Stimulated activated CD4-positive, alpha-beta T cell treated with anti-CD3 and anti-CD28 coated beads, Interleukin-4, amount 100 ng/mL, for 48 hours (primary cell): ENCODE measurements around the gene PRLH.

Source experiments
- DNase-seq, 2 donors: peaks; one replicate each; pipeline ENCODE4 v3.0.0-alpha.2; 2020; ENCODE audit warnings: low read depth in 2 of 2

The PRLH gene, protein sequence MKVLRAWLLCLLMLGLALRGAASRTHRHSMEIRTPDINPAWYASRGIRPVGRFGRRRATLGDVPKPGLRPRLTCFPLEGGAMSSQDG

DNA sequence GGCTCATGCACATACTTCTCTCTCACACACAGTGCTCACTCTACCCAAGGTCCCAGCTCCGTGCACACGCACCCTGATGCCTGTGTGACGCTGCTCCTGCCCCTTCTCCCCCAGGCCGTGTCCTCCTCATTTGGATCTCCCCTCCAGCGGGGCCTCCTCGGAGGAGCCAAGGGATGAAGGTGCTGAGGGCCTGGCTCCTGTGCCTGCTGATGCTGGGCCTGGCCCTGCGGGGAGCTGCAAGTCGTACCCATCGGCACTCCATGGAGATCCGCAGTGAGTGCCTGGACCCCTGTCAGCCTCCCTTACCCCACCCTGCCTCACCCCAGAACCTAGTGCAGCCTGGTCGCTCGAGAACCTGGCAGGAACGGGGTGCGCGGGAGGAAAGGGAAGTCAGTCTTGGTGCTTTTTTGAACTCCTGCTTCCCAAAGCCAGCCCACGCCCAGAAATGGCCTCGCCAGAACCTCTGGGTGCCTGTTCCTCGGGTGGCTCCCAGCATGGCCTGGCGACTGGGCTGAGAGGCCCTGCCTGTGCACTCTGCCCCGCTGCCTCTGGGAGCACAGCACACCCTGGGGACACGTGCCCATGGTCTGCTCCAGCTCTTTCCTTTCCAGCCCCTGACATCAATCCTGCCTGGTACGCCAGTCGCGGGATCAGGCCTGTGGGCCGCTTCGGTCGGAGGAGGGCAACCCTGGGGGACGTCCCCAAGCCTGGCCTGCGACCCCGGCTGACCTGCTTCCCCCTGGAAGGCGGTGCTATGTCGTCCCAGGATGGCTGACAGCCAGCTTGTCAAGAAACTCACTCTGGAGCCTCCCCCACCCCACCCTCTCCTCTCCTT, at the start of gene PRLH:
Gene PRLH (plus strand): TSS at position 174 of the 835 bp plus-strand sequence. CDS start 0 bp downstream, at position 174.
- no peak for DNase-seq

DNA sequence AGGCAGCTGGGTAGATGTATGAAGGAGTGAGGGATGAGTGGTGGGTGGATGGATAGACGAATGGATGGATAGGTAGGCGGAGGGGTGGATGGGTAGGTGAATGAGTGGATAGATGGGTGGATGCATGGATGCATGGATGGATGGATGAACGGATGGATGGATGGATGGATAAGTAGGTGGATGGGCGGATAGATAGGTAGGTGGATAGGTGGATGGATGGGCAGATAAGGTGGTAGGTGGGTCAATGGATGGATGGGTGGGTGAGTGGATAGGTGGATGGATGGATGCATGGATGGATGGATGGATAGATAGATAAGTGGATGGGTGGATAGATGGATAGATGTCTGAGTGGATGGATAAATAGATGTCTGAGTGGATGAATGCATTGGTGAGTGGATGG, 49.2 kb upstream of the PRLH start:
- no peak for DNase-seq

DNA sequence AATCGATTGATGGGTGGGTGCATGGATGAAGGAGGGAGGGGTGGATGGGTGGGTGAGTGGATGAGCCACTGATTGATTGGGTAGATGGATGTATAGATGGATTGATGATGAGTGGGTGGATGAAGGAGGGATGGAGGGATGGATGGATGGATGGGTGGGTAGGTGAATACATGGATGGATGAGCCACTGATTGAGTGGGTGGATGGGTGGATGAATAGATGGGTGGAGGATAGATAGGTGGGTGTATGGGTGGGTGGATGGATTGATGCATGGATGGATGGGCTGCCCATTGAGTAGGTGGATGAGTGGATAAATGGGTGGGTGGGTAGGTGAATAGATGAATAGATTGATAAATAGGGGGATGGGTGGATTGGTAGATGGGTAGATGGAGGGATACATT, 48.4 kb upstream of the PRLH start:
- no peak for DNase-seq

DNA sequence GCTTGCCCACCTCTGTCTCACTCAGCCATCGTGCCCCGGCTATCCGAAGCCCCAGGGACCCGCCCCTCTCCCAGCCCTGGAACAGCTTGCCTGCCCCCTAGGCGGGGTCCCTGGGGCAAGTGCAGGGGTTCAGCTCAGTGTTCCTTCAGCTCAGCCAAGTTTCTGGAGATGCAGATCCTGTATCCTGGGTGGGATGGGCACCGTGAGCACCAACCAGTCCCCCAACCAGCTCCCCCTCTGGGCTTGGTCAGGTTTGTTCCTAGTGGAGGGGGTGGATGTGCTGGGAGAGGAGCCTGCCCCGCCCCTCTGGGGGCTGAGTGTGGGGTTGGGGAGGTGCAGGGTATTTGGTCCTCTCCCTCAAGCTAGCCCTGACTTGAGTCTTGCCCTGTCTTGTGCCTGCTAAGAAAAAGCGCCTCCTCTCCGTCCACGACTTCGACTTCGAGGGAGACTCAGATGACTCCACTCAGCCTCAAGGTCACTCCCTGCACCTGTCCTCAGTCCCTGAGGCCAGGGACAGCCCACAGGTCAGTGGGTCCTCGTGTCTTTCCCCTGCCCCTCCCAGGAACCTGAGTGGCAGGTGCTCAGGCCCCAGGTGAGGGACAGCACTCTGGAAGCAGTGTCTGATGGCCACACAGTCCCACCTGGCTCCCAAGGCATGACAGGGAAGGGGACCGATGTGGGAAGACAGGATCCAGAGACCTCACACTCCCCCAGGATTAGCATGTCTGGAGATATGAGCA, 46.7 kb upstream of the PRLH start:
- DNase-seq: no peak

DNA sequence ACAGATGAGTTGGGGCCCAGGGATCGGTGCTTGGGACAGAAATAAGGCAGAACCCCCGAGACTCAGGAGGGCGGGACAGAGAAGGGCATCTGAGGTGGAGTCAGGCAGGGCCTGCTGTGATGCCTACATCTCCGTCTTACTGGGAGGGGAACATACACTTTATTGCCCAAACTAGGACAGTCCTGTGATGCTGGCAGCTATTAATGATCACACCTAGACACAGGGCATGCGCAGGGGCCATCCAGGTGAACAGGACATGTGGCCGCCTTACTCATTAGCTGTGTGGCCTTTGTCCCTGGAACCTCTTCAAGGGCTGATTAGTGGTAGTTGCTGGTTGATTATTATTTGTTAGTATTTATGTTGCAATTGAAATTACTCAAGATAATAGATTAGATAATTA, 46.1 kb upstream of the PRLH start:
- DNase-seq: no peak

DNA sequence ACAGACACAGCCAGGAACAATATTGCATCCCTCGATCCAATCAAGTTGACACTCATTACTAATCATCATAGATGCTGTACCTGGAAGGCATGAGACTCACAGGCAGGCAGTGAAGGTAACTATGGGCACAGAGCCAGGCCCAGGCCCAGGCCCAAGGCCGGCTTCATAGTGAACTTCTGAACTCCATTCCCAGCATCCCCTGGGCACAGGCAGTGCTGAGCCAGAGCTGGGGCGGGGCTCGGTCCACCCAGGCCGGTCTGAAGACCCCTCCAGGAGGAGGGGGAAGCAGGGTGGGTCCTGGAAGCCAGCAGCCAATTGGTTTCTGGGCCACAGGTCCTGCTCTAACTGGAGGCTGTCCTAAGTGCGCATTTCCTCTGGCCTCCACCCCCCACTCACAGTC, 41.7 kb upstream of the PRLH start:
- DNase-seq: no peak

DNA sequence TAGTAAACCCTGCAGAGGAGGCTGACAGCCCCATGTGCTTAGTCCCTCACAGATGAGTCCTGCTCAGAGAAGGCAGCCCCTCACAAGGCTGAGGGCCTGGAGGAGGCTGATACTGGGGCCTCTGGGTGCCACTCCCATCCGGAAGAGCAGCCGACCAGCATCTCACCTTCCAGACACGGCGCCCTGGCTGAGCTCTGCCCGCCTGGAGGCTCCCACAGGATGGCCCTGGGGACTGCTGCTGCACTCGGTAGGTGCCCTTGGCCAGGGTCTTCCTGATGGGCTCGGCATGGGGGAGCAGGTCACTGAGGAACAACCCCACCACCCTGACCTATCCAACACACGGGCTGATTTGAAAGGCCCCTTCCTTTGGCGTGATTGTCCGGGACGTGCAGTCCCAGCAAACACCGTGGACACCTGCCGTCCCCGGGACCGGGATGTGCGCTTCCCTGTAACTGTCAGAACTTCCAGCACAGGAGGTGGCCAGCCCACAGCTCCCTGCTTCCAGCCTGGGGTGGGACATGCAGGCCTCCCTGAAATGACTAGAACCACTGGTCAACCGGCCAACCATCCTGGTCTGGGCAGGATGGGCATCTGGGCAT, 40.7 kb upstream of the PRLH start:
- DNase-seq: no peak

DNA sequence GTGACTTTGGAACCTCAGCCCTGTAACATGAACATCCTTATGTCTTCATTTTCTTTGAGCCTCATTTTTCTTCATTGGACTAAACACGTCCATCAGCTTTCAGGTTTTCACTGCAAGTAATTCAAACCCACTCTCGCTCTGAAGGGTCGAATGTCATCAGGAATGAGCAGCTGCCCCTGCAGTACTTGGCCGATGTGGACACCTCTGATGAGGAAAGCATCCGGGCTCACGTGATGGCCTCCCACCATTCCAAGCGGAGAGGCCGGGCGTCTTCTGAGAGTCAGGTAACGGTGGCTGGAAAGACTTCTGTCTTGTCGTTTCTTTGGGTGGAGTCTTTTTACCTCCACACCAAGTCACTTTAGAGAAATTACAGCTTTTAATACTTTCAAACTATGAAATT, 39.1 kb upstream of the PRLH start:
- DNase-seq: no peak

DNA sequence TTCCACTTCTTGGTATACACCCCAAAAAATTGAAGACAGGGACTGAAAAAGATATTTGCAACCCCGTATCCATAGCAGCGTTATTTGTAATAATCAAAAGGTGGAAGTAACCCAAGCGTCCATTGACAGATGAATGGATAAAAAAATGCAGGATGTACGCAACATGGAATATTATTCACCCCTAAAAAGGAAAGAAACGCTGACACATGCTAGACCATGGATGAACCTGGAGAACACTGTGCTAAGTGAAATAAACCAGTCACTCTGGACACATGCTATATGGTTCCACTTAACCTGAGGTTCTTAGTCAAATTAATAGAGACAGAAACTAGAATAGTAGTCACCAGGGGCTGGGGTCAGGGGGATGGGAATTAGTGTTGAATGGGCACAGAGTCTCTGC, 38.6 kb upstream of the PRLH start:
- DNase-seq: no peak

DNA sequence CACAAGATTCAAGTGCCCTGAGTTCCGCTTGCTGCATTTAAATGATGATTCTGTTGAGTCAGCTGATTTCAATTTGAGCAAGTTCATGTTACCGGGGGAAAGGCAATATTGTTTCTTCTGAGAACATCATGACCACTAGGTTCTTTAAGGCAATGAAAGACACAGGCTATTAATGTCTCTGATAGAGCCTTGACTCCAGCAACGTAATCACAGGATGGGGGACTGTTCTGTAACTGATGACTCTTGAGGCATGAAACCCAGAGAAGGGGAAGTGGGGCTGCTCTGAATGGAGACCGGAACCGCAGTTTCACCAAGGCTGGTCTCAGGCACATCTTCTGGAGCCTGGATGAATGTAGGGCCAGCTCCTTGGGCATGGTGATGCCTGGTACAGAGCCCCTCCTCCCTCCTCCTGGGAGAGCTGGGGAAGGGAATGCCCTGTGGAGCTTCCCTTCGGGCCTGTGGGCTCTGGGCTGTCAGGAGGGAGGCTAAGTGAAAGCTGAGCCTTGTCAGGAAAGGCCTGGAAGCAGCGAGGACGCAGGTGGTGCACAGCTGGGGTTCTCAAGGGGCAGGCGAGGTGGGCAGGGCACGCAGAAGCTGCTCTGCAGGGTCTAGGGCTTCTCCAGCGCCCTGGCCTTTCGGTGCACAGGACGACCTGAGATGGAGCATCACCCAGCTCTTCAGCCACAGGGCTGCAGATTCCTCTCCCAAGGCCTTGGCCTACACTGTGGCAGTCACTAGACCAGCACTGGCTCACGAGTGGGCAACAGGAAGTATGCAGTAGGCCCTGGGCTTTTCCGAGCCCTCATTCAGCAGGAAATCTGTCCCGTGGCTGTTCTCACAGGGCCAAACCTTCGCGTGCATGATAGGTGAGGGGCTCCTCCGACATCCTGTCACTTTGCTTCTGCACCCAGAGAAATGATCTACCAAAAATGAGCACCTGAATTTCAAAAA, 36.6 kb upstream of the PRLH start:
- DNase-seq: no peak

DNA sequence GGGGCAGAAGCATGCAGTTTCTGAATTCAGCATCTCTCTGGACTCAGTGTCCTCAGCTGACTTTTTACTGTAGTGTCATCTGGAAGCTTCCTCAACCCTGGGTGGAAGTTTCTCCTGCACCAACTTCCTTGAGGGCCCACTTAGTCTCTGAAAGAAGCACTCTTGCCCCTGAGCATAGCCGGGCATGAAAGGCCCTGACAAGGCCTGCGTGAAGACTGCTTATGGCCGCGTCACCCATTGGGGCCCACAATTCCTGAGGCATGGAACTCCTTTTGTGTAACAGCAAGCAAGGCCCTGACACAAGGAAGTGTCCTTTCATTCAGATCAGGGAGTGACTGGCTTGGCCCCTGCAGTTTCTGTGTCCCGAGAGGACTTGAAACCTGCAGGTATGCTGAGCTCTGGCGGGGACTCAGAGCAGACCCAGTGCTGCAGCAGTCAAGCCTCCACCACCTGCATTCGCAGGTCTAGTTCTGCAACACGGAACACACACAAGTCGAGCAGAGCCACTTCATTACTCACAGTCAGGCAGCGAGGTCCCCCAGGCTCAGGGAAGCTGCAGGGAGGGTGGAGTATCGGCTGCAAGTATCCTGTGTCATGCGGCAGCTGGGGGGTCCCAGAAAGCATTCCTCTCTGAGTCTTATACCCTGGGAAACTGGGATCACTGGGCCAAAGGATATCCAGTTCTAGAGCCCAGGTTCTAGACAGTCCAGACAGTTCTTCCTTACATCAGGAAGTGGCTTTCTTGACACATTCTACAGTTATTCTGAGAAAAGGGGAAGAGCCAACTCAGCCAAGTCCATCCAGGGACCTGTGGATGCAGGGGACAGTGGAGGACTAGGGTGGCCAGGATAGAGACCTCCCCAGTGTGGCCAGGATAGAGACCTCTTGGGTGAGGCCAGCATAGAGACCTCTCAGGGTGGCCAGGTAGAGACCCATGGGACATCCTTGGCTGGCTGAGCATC, 35.6 kb upstream of the PRLH start:
- DNase-seq: no peak

DNA sequence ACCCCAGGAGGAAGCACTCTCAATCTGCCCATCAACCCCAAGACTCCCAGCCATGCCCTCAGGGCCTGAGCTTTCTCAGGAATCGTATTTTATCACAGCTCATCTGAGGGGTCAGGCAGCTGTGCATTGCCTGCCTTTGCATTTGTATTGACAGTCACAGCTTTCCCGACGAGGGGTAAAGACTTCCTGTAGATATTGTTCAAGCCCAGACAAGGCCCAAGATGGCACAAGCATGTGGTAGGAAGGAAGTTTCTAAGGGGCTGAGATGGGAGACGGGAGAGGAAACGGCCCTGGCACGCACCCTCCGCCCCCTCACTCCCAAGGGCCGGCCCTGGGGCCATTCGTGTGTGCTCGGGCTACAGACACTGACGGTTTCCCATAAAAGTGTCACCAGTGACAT, 34.2 kb upstream of the PRLH start:
- no peak for DNase-seq

DNA sequence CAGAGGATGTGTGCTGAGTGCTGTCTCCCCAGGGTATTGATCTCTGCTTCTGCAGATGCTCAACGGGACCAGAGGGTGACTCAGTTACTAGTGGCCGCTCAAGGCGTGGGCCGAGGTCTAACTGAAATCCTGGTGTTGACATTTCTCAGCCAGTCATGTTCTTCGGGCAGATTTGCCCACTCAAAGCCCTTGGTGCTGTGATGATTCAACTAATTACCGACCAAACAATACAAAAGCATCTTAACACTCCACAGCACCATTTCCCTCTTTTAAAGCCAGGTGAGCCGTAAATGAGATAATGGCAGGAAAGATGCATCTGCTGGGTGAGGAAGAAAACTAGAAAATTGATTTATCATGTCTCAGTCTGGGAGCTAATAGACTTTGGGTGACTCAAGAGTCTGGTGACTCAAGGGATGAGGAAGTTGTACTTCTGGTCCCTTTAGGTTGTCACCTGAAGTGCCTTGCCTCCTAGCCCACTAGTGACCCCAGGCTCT, 32.7 kb upstream of the PRLH start:
- no peak for DNase-seq

DNA sequence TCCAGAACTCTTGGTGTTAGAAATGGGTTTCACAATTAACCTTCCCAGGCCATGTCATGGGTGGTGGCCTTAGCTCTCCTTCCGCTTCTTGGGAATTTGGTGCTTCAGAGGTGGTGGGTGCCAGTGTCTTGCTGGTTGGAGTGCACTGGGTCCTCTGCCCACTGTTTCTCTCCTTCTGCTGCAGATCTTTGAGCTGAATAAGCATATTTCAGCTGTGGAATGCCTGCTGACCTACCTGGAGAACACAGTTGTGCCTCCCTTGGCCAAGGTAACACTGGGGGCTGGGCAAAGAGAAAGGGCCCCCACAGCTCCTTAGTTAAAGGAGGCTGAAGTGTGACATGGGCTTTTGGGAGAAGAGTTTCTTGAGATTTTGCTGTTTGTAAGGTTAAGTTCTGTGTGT, 32.0 kb upstream of the PRLH start:
- DNase-seq: no peak

DNA sequence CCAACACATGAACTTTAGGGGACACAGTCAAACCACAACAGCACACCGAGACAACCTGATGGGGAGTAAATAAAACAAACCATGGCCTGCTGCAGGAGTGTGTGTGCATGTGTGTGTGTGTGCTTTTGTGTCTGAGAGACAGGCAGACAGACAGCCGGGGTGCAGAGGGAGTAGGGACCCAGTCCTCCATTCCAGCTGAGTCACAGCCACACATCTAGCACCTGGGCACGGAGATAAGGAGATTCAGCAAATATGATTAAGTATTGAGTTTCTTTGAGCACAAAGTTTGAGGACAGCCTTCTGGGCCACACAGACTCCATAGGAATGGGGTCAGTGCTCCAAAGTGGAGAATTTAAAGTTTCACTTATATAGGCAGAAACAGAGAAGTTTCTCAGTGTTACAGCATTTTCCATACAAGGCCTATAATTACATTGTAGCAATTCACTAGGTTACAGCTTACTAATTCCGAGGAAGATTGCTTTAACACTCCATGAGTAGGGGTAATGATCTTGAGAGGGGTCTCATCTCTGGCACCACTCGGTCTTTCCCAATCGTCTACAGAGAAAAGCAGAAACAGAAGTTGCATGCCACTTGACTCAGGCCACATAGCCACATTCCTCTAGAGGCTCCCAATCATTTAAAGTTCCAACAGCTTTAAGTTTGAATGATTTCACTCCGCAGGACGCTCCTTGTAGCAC, 30.8 kb upstream of the PRLH start:
- no peak for DNase-seq

DNA sequence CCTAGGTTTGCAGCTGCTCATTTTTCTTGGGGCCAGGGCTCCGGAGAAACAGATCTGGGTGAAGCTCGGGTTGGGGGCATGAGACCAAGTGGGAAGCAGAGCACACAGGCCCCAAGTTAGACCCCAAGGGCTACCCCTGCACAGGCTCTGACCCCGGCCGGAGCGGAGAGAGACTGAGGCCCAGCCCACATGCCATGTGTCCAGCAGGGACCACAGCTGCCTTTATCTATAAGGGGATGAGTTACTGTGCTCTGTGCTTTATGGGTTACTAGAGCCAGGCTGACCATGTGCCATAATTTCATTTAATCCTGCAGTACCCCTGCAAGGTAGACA, 30.3 kb upstream of the PRLH start:
- no peak for DNase-seq

DNA sequence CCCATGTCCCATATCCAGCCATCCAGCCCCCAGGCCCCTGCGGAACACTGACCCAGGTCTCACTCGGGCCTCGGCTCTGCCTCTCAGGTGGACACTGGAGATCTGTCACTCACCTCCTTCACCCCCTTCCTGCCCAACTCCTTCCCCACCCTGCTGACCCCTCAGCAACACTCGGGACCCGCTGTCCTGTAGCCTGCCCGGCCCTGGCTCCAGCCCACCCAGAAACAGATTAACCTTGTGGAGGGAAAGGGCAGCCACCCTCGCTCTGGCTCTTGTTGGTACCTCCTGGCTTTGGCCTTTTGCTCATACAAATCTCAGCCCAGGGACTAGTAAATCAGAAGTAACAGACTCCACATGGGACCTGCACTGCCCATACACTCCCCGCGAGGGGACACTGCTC, 29.8 kb upstream of the PRLH start:
- DNase-seq: no peak

DNA sequence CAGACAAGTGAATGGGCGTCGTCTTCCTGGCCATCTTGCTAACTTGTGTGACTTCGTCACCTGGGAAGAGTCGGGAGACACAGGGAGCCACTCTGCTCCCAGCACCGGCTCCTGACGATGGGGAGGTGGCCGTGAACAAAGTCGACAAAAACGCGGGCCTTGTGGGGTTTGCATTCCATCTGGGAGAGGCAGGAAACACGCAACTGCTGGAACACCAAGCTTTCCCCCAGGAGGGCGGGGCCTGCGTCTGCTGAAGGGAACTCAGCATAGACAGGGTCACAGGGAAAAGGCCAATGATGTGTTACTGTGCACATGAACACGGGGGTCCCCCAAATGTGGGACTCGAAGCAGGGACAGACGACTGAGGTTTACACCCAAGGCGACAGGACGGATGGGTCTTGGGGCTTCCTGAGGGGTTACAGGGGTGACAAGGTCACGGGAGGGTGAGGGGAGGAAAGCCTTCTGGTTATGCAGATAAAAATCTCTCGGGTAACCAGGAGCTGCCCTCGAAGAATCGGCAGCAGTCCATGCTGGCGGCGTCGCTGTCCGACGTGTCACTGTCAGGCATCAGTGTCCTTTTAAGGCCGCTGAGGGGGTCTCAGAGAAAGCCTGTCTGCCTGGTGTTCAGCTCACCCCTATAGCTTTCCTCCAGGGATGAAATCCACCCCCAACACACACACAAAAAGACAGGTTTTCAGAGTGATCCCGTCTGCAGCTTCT, 28.2 kb upstream of the PRLH start:
- DNase-seq: no peak

DNA sequence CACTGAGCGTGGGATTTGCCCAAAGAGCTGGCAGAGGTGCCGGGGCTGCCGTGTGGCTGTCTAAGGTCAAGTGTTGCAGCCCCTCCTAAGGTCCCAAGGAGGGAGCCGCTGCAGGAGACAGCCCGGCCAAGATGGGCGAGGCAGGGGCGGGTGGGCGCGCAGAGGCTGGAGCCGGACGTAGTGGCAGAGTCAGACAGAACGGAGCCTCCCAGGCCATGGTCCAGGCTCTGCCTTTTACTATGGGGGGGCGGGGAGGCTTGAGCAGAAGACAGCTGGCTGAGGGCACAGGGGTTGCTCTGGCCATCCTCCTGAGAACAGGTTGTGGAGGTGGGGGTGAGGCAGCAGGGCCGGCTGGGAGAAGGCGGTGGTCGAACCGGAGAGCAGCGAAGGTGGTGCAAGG, 27.5 kb upstream of the PRLH start:
- DNase-seq: no peak
